HepG2 (cell line): ENCODE measurements around the gene NCAM2. TPM values are rescaled to one million over a fixed set of nuclear protein-coding genes. Genes with fewer than 3 reads are reported as not detected.

Experiments used
- ATAC-seq: fragments of 200-7000 bp; cut with Tn5 transposase; 3 replicates; pipeline ENCODE4 v1.9.1; 2020; ENCODE audit warnings: mild to moderate bottlenecking, moderate library complexity
- BruUV-seq: library from RNA; stranded (reverse); fragments of 400-500 nt; replicated peaks from 2 replicates; lab custom pipeline; 2021; lab: Mats Ljungman, UMichigan
- CTCF ChIA-PET: fragments of 300-600 bp; formaldehyde crosslinking; extraction: SDS; loops from one replicate; lab custom pipeline; 2021; ENCODE audit warnings: low total read pairs, inconsistent platforms, low intra/inter-chr PET ratio; lab: Yijun Ruan, JAX
- POLR2A ChIA-PET: fragments of 350-600 bp; sonication (Branson Sonifier 250); formaldehyde crosslinking; loops from one replicate; lab custom pipeline; 2020; ENCODE audit warnings: antibody characterized with exemption, inconsistent platforms; lab: Yijun Ruan, JAX
- DNase-seq: peaks from one replicate; pipeline ENCODE4 v3.0.0-alpha.2; 2015; ENCODE audit warnings: low spot score
- FAIRE-seq: peaks from 3 replicates; lab custom pipeline; 2011; peaks lifted over from hg19 to GRCh38; lab: Jason Lieb, UNC
- H2AFZ ChIP-seq: one replicate; pipeline ENCODE4 v1.6.1; 2011; ENCODE audit warnings: low read length, inconsistent platforms
- H3K27ac ChIP-seq: fragments of 300-600 bp; 3 replicates; pipeline ENCODE4 v1.8.0; 2011; ENCODE audit warnings: mixed run types, mild to moderate bottlenecking, mixed read lengths, low read length, inconsistent platforms; ENCODE audit not compliant: insufficient read depth; ENCODE audit errors: extremely low read length
- H3K27me3 ChIP-seq, 2 experiments: fragments of 200-600 bp in 1 of 2; 2 replicates in 1 of 2; 3 replicates in 1 of 2; pipeline versions ENCODE4 v1.6.0 to v1.8.0; 2011; ENCODE audit warnings: low read length in 2 of 2, mild to moderate bottlenecking in 2 of 2, moderate library complexity in 2 of 2, inconsistent platforms in 1 of 2; ENCODE audit not compliant: insufficient read depth in 2 of 2, control insufficient read depth in 1 of 2
- H3K36me3 ChIP-seq, 2 experiments: fragments of 200-600 bp in 1 of 2; replicated peaks in 1 of 2; 2 replicates in 1 of 2; 3 replicates in 1 of 2; pipeline versions ENCODE4 v1.5.1 to v1.8.0; 2011; ENCODE audit warnings: low read length in 2 of 2, inconsistent platforms in 1 of 2; ENCODE audit not compliant: insufficient read depth in 2 of 2, control insufficient read depth in 1 of 2
- H3K4me1 ChIP-seq: 2 replicates; pipeline ENCODE4 v1.5.1; 2012; ENCODE audit warnings: low read length, inconsistent platforms; ENCODE audit not compliant: insufficient read depth
- H3K4me2 ChIP-seq: 2 replicates; pipeline ENCODE4 v1.6.0; 2011; ENCODE audit warnings: low read depth, low read length, inconsistent platforms
- H3K4me3 ChIP-seq, 3 experiments: fragments of 200-600 bp in 1 of 3; sonication (generic), shearing (Covaris generic) in 1 of 3; replicated peaks in 1 of 3; 2 replicates each; pipeline ENCODE4 v1.5.1; 2011 to 2016; ENCODE audit warnings: low read length in 3 of 3, inconsistent platforms in 2 of 3, low read depth in 2 of 3, mild to moderate bottlenecking in 2 of 3, control low read depth in 1 of 3, mixed read lengths in 1 of 3; ENCODE audit not compliant: insufficient read depth in 1 of 3
- H3K79me2 ChIP-seq: one replicate; pipeline ENCODE4 v1.6.1; 2011; ENCODE audit warnings: low read length, inconsistent platforms; ENCODE audit not compliant: insufficient read depth
- H3K9ac ChIP-seq: 2 replicates; pipeline ENCODE4 v1.6.0; 2011; ENCODE audit warnings: mild to moderate bottlenecking, low read depth, low read length, inconsistent platforms; ENCODE audit not compliant: insufficient read depth
- H3K9me3 ChIP-seq: 2 replicates; pipeline ENCODE4 v1.5.1; 2012; ENCODE audit warnings: mild to moderate bottlenecking, low read length
- H4K20me1 ChIP-seq: 2 replicates; pipeline ENCODE4 v1.6.0; 2011; ENCODE audit warnings: inconsistent platforms, mild to moderate bottlenecking, low read length, moderate library complexity; ENCODE audit not compliant: insufficient read depth
- ATAD3A ChIP-seq: sonication (generic); formaldehyde crosslinking; IDR thresholded peaks from 2 replicates; pipeline ENCODE4 v1.4.0; 2020; ENCODE audit warnings: missing genetic modification reagents
- HMGA1 ChIP-seq: sonication (generic); formaldehyde crosslinking; conservative IDR thresholded peaks from 2 replicates; pipeline ENCODE4 v1.4.0; 2020; ENCODE audit warnings: missing genetic modification reagents
- MIER2 ChIP-seq: IDR thresholded peaks from 2 replicates; pipeline ENCODE4 v1.6.1; 2016; ENCODE audit warnings: missing biosample characterization, missing genetic modification reagents
- MLXIP ChIP-seq: sonication (generic); formaldehyde crosslinking; IDR thresholded peaks from 2 replicates; pipeline ENCODE4 v1.9.0; 2021; ENCODE audit warnings: missing genetic modification reagents, borderline replicate concordance
- PCBP1 ChIP-seq: fragments of 200-400 bp; formaldehyde crosslinking; IDR thresholded peaks from 2 replicates; pipeline ENCODE4 v1.6.1; 2017; ENCODE audit warnings: mild to moderate bottlenecking, low read depth, low read length, borderline replicate concordance
- RORA ChIP-seq: sonication (generic); formaldehyde crosslinking; IDR thresholded peaks from 2 replicates; pipeline ENCODE4 v1.5.0; 2020; ENCODE audit warnings: mild to moderate bottlenecking, missing genetic modification reagents, moderate library complexity
- SCMH1 ChIP-seq: sonication (generic); formaldehyde crosslinking; IDR thresholded peaks from 2 replicates; pipeline ENCODE4 v1.9.0; 2021; ENCODE audit warnings: missing genetic modification reagents, mild to moderate bottlenecking, borderline replicate concordance
- SRF ChIP-seq: IDR thresholded peaks from 2 replicates; pipeline ENCODE4 v1.6.1; 2011; ENCODE audit warnings: mild to moderate bottlenecking, low read depth, low read length, moderate library complexity
- ZFP36L2 ChIP-seq: sonication (generic); formaldehyde crosslinking; IDR thresholded peaks from 2 replicates; pipeline ENCODE4 v1.4.0; 2020; ENCODE audit warnings: missing genetic modification reagents
- ZNF180 ChIP-seq: sonication (generic); formaldehyde crosslinking; IDR thresholded peaks from 2 replicates; pipeline ENCODE4 v1.4.0; 2020; ENCODE audit warnings: low read depth, missing genetic modification reagents, borderline replicate concordance
- ZNF275 ChIP-seq: sonication (generic); formaldehyde crosslinking; IDR thresholded peaks from 2 replicates; pipeline ENCODE4 v1.8.0; 2022; ENCODE audit warnings: missing genetic modification reagents, mild to moderate bottlenecking, inconsistent platforms, borderline replicate concordance
- ZNF33A ChIP-seq: sonication (generic); formaldehyde crosslinking; IDR thresholded peaks from 2 replicates; pipeline ENCODE4 v1.5.1; 2020; ENCODE audit warnings: missing genetic modification reagents, mild to moderate bottlenecking, moderate library complexity, borderline replicate concordance
- ZNF773 ChIP-seq: sonication (generic); formaldehyde crosslinking; IDR thresholded peaks from 2 replicates; pipeline ENCODE4 v1.4.0; 2020; ENCODE audit warnings: missing genetic modification reagents, borderline replicate concordance
- WGBS: methylation state at CpG from one replicate; pipeline ENCODE4 v1.1.6; 2017; ENCODE audit warnings: low lambda C conversion rate; 5-methylcytosine and 5-hydroxymethylcytosine counted together
- in situ Hi-C: cut with HindIII; loops from 2 replicates; pipeline ENCODE4 v1.10.0; 2017; ENCODE audit warnings: low pct_unique_long_range_greater_than_20kb; ENCODE audit not compliant: extremely low pct_ligation_motif_present
- intact Hi-C: fragments of 100-400 bp; cut with micrococcal nuclease; formaldehyde crosslinking; loops from one replicate; pipeline ENCODE4 v1.10.0; 2022; ENCODE audit not compliant: unreplicated experiment
- polyA plus RNA-seq, 8 experiments: library from polyadenylated mRNA; depleted of rRNA in 3 of 8; stranded (reverse) in 7 of 8; unstranded in 1 of 8; fragments of >200 nt; fragmentation: Illumina TruSeq in 4 of 8; extraction: Trizol in 4 of 8; gene quantifications; 2 replicates each; pipeline versions ENCODE4 v1.2.1 to v1.2.3, GENCODE V29; 2011 to 2016; ENCODE audit warnings: low read depth in 4 of 8, missing spikeins in 1 of 8, mixed read lengths in 1 of 8; ENCODE audit not compliant: insufficient read depth in 1 of 8
- total RNA-seq, 5 experiments: library from RNA; depleted of rRNA; stranded (reverse); fragments of >200 nt; fragmentation: Illumina TruSeq; extraction: Trizol; gene quantifications; 2 replicates each; pipeline ENCODE4 v1.2.3, GENCODE V29; 2016; ENCODE audit warnings: low read depth in 1 of 5
- TF ChIP-seq, protein P1 (sequence below): sonication (generic); formaldehyde crosslinking; IDR thresholded peaks from 2 replicates; pipeline ENCODE4 v1.8.0; 2022; ENCODE audit warnings: missing genetic modification reagents, low read depth, mild to moderate bottlenecking, borderline replicate concordance
- TF ChIP-seq, protein P2 (sequence below): sonication (generic); formaldehyde crosslinking; conservative IDR thresholded peaks from 2 replicates; pipeline ENCODE4 v1.8.1; 2023; ENCODE audit warnings: missing genetic modification reagents
- TF ChIP-seq, protein P3 (sequence below): sonication (generic); formaldehyde crosslinking; IDR thresholded peaks from 2 replicates; pipeline ENCODE4 v1.5.1; 2020; ENCODE audit warnings: missing genetic modification reagents, mild to moderate bottlenecking, borderline replicate concordance

The NCAM2 gene
- total and polyA plus RNA-seq, 2 of the 13 experiments (the other 11 are each of a cell fraction or from before 2014, with no cell fraction given), result not detected

DNA sequence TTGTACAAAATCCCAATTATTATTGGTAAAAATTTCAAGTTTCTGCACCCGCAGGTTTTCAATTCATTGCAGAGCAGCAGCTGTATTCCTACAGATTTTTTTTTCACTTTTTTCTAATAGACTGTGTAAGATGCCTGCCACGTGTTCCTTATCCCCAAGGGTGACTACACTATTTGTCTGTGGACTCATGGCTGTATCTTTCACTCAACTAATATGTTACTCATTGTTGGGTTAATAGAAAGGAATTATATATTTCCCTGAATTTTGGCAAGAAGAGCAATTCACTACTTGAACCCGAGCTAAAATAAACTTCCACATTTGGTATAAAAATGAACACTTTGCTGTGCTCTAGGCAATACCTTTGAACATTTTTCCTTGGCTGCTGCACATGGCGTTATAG is 158.7 kb downstream of the NCAM2 start:
- intact Hi-C loops, result no loop called here
- WGBS, result 0% methylated on average over 4 of the region's 4 CpGs
- TF ChIP-seq, protein P1, sequence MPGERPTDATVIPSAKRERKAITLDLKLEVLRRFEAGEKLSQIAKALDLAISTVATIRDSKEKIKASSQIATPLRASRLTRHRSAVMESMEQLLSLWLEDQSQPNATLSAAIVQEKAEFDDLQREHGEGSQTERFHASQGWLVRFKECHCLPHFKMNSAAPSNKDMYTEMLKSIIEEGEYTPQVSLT (CRISPR knock-in tag), result no peak
- TF ChIP-seq PCBP1, result no peak
- no peak for TF ChIP-seq ZNF773 (CRISPR knock-in tag)
- TF ChIP-seq ZNF33A (CRISPR knock-in tag), result no peak
- no peak for TF ChIP-seq ATAD3A
- TF ChIP-seq, protein P2, sequence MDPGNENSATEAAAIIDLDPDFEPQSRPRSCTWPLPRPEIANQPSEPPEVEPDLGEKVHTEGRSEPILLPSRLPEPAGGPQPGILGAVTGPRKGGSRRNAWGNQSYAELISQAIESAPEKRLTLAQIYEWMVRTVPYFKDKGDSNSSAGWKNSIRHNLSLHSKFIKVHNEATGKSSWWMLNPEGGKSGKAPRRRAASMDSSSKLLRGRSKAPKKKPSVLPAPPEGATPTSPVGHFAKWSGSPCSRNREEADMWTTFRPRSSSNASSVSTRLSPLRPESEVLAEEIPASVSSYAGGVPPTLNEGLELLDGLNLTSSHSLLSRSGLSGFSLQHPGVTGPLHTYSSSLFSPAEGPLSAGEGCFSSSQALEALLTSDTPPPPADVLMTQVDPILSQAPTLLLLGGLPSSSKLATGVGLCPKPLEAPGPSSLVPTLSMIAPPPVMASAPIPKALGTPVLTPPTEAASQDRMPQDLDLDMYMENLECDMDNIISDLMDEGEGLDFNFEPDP (CRISPR knock-in tag), result no peak
- no peak for TF ChIP-seq ZNF180 (CRISPR knock-in tag)
- TF ChIP-seq MIER2, result no peak
- no peak for TF ChIP-seq SRF
- TF ChIP-seq HMGA1, result no peak
- TF ChIP-seq ZFP36L2 (CRISPR knock-in tag), result no peak
- TF ChIP-seq RORA (CRISPR knock-in tag), result no peak
- no peak for TF ChIP-seq MLXIP (CRISPR knock-in tag)
- no peak for TF ChIP-seq SCMH1
- TF ChIP-seq, protein P3, sequence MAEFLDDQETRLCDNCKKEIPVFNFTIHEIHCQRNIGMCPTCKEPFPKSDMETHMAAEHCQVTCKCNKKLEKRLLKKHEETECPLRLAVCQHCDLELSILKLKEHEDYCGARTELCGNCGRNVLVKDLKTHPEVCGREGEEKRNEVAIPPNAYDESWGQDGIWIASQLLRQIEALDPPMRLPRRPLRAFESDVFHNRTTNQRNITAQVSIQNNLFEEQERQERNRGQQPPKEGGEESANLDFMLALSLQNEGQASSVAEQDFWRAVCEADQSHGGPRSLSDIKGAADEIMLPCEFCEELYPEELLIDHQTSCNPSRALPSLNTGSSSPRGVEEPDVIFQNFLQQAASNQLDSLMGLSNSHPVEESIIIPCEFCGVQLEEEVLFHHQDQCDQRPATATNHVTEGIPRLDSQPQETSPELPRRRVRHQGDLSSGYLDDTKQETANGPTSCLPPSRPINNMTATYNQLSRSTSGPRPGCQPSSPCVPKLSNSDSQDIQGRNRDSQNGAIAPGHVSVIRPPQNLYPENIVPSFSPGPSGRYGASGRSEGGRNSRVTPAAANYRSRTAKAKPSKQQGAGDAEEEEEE, result no peak
- TF ChIP-seq ZNF275 (CRISPR knock-in tag), result no peak

More for the DNA sequence above, 158.7 kb downstream of the NCAM2 start:
- POLR2A ChIA-PET, result no interaction called here
- in situ Hi-C loops, result no loop called here
- ATAC-seq, result no peak
- Histone ChIP-seq H2AFZ (no peak overlapping the region), H4K20me1 (no peaks in the 10 kb centered on the region), H3K79me2 (no peaks in the 10 kb centered on the region), H3K9ac (no peak overlapping the region), H3K4me3 (no peak overlapping the region), H3K27ac (no peak overlapping the region), H3K9me3 (peaks cover 38% of the 10 kb centered on the region), H3K27me3 (no peaks in the 10 kb centered on the region), H3K4me2 (no peak overlapping the region), H3K4me1 (no peaks in the 10 kb centered on the region), H3K36me3 (no peaks in the 10 kb centered on the region)
- CTCF ChIA-PET, result no interaction called here
- BruUV-seq, result no TSS peak
- FAIRE-seq, result no peak
- DNase-seq, result no peak
